HL-60 (cell line): ENCODE data around the gene SLC49A3.
"Not testable (repeated sequence)": the region's sequence is repeated elsewhere in the genome, so short reads cannot be mapped to it uniquely, and the experiment has no call there.

Experiments used
- POLR2AphosphoS5 ChIP-seq: IDR thresholded peaks from 2 replicates; pipeline ENCODE4 v1.6.1; 2012; ENCODE audit warnings: low read depth
- TF ChIP-seq, protein P1 (sequence below): IDR thresholded peaks from one replicate; pipeline ENCODE4 v1.5.1; 2011; ENCODE audit warnings: low read length, control low read depth, inconsistent platforms; ENCODE audit not compliant: insufficient read depth
- TF ChIP-seq, protein P2 (sequence below): IDR thresholded peaks from 2 replicates; pipeline ENCODE4 v1.6.1; 2012; ENCODE audit warnings: low read depth; ENCODE audit not compliant: insufficient replicate concordance

DNA sequence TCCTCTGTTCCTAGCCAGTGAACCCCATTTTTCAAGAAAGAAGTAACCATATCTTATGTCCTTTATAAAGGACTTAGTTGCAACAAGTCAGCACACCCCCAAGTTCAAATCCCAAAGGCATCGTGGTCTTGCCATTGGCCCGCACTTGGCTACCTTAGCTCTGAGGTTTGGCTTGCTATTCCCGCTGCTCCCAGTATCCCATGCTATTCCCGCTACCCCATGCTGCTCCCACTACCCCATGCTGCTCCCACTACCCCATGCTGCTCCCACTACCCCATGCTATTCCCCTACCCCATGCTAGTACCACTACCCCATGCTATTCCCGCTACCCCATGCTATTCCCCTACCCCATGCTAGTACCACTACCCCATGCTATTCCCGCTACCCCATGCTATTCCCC is 20.7 kb downstream of the SLC49A3 start:
- not testable (repeated sequence) for TF ChIP-seq POLR2AphosphoS5
- TF ChIP-seq, protein P1, sequence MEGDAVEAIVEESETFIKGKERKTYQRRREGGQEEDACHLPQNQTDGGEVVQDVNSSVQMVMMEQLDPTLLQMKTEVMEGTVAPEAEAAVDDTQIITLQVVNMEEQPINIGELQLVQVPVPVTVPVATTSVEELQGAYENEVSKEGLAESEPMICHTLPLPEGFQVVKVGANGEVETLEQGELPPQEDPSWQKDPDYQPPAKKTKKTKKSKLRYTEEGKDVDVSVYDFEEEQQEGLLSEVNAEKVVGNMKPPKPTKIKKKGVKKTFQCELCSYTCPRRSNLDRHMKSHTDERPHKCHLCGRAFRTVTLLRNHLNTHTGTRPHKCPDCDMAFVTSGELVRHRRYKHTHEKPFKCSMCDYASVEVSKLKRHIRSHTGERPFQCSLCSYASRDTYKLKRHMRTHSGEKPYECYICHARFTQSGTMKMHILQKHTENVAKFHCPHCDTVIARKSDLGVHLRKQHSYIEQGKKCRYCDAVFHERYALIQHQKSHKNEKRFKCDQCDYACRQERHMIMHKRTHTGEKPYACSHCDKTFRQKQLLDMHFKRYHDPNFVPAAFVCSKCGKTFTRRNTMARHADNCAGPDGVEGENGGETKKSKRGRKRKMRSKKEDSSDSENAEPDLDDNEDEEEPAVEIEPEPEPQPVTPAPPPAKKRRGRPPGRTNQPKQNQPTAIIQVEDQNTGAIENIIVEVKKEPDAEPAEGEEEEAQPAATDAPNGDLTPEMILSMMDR = not testable (repeated sequence)
- TF ChIP-seq, protein P2, sequence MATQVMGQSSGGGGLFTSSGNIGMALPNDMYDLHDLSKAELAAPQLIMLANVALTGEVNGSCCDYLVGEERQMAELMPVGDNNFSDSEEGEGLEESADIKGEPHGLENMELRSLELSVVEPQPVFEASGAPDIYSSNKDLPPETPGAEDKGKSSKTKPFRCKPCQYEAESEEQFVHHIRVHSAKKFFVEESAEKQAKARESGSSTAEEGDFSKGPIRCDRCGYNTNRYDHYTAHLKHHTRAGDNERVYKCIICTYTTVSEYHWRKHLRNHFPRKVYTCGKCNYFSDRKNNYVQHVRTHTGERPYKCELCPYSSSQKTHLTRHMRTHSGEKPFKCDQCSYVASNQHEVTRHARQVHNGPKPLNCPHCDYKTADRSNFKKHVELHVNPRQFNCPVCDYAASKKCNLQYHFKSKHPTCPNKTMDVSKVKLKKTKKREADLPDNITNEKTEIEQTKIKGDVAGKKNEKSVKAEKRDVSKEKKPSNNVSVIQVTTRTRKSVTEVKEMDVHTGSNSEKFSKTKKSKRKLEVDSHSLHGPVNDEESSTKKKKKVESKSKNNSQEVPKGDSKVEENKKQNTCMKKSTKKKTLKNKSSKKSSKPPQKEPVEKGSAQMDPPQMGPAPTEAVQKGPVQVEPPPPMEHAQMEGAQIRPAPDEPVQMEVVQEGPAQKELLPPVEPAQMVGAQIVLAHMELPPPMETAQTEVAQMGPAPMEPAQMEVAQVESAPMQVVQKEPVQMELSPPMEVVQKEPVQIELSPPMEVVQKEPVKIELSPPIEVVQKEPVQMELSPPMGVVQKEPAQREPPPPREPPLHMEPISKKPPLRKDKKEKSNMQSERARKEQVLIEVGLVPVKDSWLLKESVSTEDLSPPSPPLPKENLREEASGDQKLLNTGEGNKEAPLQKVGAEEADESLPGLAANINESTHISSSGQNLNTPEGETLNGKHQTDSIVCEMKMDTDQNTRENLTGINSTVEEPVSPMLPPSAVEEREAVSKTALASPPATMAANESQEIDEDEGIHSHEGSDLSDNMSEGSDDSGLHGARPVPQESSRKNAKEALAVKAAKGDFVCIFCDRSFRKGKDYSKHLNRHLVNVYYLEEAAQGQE = not testable (repeated sequence)
